ENCODE results near the gene HIC2.
"Not testable (repeated sequence)": the region's sequence is repeated elsewhere in the genome, so short reads cannot be mapped to it uniquely, and the experiment has no call there.

Gene HIC2

DNA sequence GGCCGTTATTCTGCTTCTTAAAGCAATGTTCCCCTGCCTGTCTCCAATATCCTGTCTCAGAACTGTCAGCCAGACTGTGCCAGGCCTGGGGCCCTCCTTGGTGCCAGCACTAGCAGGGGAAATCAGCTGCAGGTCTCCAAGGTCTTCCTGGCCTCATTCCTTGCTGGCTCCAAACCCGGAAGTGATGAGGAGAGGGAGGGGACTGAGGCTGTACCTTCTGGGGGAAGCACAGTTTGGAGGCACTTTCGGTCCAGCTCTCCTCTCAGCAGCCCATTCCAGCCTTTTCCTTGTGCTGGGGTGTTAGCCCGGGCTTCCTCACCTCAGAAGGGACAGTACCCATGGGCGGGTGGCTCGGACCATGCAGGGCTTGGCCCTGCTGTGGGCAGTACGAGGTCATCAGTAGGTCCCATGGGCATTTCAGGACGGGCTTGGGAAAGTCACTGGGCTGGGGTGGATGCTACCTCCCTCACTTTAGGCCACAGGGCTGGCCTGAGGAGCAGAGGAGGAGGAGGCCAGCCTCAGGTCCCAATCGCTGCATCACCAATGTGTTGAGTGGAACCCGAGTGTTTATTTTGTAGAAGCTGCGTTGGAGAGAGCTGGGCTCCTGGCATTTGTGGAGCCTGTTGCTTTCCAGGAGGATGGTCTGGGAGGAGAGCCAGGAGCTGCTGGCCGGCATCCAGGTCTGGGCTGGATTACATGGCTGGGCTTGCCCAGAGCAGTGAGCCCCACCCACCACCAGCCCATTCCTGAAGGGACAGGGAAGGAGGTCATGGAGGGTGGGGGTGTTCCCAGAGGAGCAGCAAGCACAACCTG, 19.0 kb downstream of the HIC2 start:
- not testable (repeated sequence) for DNase-seq

DNA sequence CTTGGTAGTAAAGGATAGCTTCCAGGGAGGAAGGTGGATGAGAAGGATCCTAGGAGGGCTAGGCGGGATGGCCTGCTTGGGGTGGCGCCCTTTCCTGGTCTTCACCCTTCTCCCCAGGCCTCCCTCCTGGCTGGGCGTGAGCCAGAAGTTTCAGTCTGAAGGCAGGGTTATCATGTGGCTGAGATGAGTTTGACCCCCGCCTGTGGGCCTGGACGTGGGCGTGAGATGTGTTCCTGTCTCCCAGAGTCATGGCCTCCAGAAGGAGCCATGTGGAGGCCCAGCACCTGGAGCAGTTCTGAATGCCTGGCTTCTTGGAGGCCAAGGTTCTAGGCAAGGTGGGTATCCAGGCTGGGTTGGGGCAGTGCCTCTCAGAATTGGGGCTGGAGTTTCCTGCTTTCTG, 20.8 kb downstream of the HIC2 start:
- not testable (repeated sequence) for DNase-seq

DNA sequence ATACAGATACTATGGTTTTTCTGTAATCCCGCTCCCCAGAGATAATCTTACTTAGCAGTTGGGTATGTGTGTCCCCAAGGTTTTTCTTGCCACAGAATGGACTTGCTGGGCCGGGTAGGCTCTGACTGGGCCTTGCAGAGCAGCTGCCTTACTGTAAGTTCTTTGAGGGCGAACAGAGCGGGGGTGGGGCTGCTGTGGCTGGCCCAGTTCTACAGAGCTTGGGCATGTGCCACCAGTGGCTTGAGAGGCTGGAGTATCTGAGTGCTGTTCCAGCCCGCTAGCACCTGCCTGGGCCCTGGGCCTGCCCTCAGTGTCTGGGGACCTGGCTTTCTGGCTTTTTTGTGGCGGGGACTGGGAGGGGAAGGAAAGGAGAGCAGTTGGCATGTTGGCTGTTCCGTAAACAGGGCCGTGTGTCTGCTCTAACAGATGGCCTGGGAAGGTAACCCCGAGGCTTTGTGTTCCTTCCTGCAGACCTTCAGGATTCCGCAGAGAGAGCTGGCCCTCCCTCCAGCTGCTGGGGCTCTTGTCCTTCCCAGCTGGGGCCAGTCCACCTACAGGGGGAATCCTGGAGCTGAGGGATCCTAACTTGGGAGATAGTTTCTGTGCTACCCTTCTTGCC, 23.0 kb downstream of the HIC2 start:
- not testable (repeated sequence) for DNase-seq

DNA sequence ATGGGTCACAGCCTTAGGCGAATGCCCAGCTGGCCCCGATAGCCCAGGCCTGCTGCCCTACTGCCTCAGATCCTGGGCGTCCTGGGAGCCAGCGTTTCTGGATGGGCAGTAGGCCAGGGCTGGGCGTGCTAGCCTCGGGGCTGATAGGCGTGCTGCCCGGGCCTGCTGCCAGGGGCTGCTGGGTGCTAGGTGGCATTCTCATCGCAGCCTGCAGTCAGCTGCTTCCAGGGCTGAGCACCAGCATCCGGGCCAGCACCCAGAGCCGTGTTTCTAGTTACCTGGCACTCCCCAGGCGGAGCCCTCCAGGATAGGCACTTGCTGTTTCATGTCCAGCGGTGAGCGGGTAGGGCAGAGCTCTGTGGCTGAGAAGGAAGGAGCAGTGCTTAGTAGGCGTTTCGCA, 23.5 kb downstream of the HIC2 start:
- not testable (repeated sequence) for DNase-seq

DNA sequence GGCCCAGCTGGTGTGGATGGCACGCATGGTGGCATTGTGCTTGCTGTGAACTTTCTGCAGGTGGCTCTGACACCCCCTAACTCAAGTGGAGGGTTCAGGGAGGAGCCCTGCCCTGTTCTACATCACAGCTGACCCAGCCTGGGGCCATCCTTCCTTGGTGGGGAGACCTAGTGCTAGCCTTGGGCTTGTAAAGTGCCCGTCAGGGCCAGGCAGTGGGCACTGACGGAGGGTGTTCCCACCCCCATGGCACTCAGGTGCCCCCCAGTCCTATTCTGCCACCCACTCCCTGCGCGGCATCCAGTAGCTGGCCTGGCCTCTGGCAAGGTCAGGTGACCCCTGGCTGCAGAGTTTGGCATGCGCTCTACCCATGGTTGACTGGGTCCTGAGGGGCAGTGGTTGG, 24.0 kb downstream of the HIC2 start:
- not testable (repeated sequence) for DNase-seq

DNA sequence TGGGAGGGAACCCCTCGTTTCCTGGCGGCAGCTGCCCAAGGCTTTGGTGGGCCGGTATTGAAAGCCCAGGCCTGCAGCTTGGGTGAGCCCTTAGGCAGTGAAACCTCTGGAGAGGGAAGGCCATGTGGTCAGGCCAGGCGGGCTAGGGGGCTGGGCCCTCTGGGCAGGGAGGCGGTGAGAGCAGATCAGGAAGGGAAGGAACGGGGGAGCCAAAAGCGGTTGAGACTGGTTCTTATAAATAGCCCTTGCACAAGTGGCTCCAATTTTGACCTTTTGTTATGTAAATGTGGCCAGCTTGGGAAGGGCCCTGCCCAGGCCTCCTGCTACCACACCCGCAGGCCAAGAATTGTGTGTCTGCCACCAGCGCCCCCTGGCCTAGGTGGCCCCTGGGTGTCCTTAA, 25.0 kb downstream of the HIC2 start:
- not testable (repeated sequence) for DNase-seq

DNA sequence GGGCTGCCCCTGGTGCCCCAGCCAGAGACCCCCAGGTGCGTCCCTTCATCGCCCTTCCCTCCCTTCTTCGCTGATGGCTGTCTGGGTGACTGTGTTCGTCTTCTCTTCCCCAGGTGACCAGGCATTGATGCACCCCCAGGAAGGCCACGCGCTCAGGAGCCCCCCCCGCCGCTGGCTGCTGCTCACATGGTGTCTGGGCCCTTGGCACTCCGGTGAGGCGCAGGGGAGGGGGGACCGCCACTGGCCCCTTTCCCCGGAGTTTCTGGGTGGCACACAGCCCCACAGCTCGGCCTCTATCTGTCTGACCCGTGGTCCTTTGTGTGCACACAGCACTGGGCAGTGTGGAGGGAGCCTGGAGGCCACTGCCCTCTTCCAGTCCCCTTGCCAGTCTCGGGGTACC, 25.5 kb downstream of the HIC2 start:
- not testable (repeated sequence) for DNase-seq

DNA sequence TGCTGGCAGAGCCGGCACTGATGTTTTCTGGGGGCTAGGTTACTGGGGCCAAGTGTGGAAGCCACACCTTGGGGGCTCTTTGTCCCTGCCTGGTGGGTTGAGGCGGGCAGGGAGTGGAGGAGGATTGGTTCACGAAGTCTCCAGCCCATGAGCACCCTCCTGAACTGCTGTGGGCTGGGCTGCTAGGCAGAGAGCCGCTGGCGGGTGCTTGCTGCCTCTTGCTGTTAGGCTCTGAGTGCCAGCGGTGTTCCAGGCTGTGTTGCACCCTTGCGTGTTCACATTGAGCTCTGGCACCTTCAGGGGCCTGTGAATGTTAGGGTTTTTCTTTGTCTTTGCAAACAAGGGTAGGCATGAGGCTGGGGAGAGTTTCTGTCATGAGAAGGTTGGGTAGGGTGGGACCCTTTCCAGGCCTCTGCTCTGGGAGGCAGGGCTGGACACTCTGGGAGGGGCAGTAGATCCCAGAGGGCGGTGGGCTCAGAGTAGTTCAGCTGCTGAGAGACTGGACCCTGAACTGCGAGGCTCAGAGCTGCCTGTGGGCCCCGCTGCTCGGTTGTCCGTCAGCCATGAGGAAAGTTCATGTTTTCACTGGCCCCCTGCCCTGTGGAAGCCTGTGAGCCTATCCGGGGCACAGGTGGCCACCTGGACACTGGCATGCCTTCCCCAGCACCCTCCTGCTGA, 26.0 kb downstream of the HIC2 start:
- DNase-seq: no peak

DNA sequence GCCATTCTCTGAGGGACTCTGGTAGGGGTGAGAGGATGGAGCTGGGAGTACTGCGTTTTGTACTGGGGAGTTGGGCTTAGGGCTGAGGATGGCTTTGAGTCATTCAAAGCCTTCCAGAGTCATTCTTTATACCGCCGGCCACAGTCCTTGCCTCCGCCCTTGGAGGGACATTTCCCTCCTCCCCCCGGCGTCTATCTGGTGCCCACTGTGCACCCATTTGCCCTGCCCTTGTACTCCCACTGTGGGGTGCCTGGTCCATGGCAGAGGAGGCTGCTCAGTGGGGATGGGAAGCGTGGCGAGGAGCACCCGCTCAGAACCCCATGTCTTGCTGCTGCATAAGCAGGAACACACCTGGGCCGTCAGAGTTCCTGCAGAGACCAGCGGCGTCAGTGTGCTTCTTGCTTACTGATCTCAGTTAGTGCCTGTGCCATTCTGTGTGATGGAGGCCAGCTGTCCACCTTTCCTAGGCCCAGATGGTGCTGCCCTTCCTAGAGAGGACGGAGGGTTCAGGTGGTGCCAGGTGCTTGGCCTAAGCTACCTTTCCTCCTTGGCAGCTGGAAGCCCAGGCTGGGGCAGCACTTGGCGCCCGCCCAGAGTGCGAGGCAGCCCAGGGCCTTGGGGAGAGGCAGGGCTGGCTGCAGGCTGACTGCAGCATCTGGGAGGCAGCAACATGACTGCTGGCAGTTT, 26.7 kb downstream of the HIC2 start:
- DNase-seq: no peak

DNA sequence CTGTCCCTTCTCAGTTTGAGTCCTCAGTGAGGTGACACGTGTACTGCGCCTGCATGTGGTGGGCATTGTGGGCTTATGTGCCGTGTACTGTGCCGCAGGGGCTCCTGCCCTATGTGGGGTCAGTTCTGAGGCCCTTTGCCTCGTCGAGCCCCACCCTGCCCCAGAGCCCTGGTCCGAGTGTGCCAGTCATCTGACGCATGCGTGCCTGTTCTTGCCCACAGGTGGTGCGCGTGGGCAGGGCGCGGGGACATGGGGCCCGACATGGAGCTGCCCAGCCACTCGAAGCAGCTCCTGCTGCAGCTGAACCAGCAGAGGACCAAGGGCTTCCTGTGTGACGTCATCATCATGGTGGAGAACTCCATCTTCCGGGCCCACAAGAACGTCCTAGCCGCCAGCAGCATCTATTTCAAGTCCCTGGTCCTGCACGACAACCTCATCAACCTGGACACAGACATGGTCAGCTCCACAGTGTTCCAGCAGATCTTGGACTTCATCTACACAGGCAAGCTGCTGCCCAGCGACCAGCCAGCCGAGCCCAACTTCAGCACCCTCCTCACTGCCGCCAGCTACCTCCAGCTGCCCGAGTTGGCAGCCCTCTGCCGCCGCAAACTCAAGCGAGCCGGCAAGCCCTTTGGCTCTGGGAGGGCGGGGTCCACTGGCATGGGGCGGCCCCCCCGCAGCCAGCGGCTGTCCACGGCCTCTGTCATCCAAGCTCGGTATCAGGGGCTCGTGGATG, 27.7 kb downstream of the HIC2 start:
- DNase-seq: no peak

DNA sequence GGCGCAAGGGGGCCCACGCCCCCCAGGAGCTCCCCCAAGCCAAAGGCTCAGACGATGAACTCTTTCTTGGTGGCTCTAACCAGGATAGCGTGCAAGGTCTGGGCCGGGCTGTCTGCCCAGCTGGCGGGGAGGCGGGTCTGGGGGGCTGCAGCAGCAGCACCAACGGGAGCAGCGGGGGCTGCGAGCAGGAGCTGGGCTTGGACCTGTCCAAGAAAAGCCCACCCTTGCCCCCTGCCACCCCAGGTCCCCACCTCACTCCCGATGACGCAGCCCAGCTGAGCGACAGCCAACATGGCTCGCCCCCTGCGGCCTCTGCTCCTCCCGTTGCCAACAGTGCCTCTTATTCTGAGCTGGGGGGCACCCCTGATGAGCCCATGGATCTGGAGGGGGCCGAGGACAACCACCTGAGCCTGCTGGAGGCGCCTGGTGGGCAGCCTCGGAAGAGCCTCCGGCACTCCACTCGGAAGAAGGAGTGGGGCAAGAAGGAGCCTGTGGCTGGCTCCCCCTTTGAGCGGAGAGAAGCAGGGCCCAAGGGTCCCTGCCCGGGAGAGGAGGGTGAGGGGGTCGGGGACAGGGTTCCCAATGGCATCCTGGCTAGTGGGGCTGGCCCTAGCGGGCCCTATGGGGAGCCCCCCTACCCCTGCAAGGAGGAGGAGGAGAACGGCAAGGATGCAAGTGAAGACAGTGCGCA, 28.4 kb downstream of the HIC2 start:
- DNase-seq: no peak

DNA sequence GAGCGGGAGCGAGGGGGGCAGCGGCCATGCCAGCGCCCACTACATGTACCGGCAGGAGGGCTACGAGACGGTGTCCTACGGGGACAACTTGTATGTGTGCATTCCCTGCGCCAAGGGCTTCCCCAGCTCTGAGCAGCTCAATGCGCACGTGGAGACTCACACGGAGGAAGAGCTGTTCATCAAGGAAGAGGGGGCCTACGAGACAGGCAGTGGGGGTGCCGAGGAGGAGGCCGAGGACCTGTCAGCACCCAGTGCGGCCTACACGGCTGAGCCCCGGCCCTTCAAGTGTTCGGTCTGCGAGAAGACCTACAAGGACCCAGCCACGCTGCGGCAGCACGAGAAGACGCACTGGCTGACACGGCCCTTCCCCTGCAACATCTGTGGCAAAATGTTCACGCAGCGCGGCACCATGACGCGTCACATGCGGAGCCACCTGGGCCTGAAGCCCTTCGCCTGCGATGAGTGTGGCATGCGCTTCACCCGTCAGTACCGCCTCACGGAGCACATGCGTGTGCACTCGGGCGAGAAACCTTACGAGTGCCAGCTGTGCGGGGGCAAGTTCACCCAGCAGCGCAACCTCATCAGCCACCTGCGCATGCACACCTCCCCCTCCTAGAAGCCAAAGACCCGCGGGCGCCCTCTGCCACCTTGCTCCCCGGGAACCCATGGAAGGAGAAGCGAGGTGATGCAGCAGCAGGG, 29.1 kb downstream of the HIC2 start:
- no peak for DNase-seq

DNA sequence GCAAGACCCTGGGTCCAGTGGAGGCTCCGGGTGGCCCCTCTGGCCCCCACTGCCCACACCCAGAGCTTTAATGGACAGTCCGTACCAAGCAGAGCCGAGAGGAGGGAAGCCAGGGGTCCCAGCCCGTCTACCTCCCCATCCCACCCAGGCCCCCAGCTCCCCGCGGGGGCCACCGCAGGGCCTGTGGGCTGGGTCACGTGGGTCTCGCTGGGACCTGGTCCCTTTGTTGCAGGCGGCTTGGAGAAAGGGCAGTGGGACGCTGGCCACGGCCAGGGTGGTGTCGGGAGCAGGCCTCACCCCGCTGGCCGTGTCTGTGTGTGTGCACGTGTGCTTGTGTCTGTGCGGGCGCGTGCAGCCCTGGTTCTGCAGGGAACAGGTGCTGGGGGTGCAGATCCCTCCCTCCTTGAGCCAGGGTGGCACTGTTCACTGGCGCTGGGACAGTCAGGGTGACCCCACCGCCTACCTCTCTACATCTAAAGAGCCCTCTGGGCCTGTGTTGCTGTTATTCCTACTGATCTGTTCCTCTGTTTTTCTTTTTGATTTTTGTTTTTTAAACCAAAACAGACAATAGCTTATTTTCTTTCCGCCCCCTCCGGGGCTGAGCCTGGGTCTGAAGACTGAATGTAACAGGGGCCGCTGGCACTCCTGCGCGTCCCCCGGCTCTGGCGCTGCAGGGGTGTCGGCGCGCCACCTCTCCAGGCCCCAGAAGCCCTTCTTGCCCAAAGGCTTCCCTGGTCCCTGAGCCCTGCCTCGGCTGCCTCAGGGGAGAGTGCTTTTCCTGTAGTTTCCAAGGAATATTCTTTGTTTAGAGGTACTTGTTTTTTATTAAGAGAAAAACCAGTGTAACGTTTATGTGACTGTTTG, 29.9 kb downstream of the HIC2 start:
- DNase-seq: no peak

DNA sequence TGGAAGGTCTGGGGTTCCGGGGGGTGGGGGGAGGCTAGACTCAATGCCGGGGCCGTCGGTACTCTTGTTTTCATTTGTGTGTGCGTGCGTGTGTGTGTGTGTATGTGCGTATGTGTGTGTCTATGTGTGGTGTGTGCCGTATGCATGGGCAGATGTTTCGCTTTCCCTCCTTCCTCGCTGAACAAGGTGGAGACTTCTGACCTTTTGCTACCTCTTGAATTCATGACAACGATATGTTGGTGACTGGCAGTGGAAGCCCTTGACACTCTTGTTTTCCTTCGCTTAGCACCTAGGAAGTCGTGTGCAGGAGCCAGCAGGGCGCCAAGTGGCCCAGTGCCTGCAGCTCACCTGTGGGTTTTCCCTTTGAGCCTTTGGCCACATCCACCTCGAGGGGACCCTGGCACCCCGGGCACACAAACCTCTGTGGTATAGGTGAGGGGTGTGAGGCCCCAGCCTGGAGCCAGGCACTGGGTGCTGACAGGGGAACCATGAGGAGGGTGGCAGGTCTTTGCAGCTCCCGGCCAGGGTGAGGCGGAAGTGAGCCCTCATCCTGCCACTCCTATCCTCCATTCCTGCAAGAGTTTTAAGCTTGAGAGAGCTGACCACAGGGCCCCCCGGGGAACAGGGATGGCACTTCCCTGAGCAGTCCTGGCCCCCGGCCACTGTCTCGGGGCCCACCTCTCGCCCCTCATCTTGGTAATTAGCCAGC, 30.7 kb downstream of the HIC2 start:
- no peak for DNase-seq

DNA sequence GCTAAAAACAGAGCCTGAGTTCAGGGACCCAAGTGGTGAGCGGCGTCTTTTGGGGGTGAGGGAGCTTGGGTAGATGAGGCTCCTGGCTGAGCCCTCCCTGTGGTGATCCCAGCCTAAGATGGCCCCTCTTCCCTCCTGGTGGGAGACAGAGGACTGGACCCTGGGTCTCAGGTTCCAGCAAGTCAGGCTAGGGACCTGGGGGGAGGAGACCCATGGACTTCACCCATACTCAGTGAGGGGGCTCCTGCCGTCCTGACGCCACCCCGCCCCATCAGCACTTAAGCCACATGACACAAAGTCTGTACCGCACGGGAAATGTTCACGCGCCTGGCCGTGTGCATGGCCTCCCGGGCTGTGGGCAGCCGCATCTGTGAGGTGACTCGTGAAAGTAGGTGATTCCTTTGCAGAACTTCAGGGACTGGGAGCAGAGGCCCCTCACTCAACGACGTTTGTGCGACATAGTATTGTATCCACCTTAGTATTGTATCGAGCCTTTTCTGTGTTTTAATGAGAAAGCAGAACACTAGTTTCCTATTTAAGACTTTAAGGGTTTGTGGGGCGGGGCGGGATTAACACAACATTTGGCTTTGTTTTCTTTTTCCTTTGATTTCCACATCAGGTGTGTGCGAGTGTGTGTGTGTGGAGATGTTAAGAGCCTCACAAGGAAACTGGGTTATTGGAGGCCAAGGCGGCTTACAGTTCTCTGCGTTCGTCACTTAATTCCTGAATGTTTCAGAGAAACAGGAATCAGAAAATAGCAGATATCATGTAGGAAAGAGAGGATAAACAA, 31.7 kb downstream of the HIC2 start:
- DNase-seq: no peak

DNA sequence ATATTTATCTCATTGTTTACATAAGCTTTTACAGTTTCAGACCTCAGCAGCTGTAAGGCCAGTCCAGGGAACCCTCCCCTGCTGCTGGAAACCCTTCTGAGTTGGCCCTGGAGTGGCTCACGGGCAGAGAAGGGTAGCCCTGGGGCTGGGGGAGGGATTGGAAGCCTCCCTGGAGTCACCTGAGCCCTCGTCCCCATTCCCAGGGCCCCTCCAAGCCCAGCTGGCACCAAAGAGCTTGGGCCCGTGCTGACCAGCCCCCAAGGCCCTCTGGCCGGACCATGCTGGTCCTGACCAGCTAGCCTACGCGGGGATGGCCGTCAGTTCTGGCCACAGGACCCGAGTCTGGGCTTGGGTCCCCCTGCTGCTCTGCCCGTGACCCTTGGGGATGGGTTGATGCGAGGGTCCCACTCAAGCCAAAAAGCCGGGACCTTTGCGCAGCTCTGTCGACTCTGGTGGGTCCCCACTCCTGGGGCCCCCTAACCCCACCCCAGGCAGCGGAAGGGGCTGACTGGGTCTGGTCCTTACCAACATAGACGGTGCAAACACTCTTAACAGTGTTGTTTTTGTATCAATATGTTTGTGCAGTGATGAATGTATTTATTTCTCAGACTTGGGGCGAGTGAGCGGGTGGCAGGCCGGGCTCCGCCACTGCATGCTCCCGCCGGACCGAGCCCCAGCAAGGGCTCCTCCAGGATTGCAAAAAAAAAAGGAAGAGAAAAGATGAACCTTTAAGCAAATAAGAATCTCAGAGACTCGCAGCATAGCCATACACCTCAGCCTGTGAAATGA, 32.6 kb downstream of the HIC2 start:
- DNase-seq: no peak

DNA sequence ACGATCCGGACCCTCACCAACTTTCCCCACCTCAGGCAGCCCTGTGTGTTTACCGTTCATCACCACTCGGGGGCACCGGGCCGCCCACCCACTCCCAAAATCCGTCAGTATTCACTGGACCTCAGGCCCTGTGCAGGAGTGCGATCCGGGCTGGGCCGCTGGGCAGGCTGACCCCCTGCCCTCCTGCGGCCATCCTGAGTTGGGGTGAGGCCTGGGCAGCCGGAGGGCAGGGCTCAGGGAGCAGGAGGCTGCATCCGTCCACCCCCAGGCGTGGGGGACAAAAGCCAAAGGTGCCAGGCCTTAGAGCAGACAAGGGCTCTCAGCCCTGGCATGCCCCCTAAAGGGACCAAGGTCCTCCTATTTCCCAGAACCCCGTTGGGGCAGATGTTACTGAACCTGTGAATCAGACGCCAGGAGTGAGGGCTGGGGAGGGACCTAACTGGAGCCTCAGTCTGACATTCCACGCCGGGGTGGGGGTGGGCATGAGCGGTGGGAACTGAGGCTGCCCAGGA, 33.2 kb downstream of the HIC2 start:
- no peak for DNase-seq

DNA sequence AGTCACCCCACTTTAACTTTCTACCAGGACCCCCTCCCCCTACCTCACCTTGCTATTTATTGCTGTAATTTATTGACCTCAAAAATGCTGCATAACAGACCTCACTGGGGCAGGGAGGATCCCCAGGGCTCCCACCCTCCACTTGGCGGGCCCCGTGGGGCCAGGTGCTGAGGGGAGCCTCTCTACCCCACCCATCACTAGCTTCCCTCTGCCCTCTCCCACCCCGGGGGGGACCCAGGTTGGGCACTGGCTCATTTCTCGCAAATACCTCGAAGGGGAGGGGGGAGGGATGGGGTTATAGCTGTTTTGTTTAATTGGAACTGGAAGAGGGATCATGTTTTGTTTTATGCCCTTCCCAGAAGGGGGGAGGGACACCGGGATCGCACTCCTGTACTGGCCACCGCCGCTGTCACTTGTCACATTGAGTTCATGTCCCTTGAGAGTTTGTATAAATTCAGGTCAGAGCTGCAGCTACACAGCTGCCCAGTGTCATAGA, 33.7 kb downstream of the HIC2 start:
- DNase-seq: no peak
